GM12891 (cell line): ENCODE results near the gene NDE1.

Source experiments
- PAX5 ChIP-seq: IDR thresholded peaks from 2 replicates; pipeline ENCODE4 v1.6.1; 2011; ENCODE audit warnings: low read length, moderate library complexity, mild to moderate bottlenecking; ENCODE audit not compliant: insufficient read depth, severe bottlenecking
- POLR2A ChIP-seq: IDR thresholded peaks from 2 replicates; pipeline ENCODE4 v1.6.1; 2011; ENCODE audit warnings: low read depth, low read length, control low read depth
- POLR2AphosphoS5 ChIP-seq: IDR thresholded peaks from 2 replicates; pipeline ENCODE4 v1.6.1; 2011; ENCODE audit warnings: low read depth, low read length, control low read depth
- SPI1 ChIP-seq: IDR thresholded peaks from 2 replicates; pipeline ENCODE4 v1.6.1; 2011; ENCODE audit warnings: low read depth, low read length, control low read depth
- TAF1 ChIP-seq: IDR thresholded peaks from 2 replicates; pipeline ENCODE4 v1.6.1; 2011; ENCODE audit warnings: low read depth, low read length, control low read depth

- TF ChIP-seq POLR2A (no peak), TAF1 (no peak), PAX5 (no peak), POLR2AphosphoS5 (no peak), SPI1 (no peak)
These were observed 89.4 kb downstream of the NDE1 start for GRCh38 chr16:15739464-15739863.
